ACHN (cell line): ENCODE results near the gene NAALAD2.
"Not testable (repeated sequence)": the region's sequence is repeated elsewhere in the genome, so short reads cannot be mapped to it uniquely, and the experiment has no call there.

Experiments
- DNase-seq: peaks from one replicate; pipeline ENCODE4 v3.0.0-alpha.2; 2015
- in situ Hi-C: cut with HindIII; loops from 2 replicates; pipeline ENCODE4 v1.10.0; 2017; ENCODE audit warnings: low sequenced_read_pairs, low pct_ligation_motif_present, low pct_unique_long_range_greater_than_20kb

The NAALAD2 gene

DNA sequence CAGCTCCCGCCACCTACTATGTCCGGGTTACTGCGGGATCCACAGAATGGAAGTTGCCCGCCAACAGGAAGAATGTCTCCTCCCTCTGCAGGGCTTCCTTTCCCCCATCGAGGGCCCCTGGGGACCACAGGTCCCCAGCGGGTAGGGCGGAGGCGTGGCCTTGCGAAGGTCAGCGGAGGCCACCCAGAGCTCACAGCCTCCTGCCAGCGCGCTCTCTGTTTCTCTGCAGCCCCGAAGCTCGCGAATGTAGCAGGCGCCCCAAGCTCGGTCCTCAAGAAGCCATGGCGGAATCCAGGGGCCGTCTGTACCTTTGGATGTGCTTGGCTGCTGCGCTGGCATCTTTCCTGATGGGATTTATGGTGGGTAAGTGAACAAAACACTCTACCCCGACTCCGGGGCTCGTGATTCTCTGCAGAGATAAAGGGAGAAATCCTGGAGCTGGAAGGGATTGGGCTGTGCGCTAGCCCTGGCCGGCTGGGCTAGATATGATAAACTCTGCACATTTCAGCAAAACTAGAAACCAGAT, at the start of gene NAALAD2:
Gene NAALAD2 (plus strand): TSS at position 186 of the 526 bp plus-strand sequence. CDS start 96 bp downstream, at position 282.
- DNase-seq, result peak; percentile 3
- in situ Hi-C loops, result no loop called here

DNA sequence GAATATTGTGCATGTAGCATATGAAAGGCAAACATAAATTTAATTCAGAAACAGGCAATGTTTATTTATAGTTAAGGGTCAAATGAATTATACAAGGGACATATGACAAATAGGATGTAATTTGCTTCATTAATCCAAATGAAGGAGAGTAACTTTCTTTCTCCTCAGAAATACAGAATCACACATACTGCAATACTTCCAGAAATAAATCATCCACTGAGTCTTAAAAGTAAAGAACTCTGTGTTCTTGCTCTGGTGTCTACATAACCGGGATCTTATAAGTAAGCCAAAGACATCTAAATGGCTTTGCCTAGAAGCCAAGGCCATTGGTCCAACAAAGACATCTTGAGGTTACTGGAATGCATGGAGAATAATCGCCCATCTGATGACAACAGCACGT, 48.8 kb upstream of the NAALAD2 start, which contains the start of gene UBTFL1:
Gene UBTFL1 (plus strand): TSS at position 301 of the 400 bp plus-strand sequence. CDS start 0 bp downstream, at position 301.
- in situ Hi-C loops, DNase-seq: not testable (repeated sequence)

DNA sequence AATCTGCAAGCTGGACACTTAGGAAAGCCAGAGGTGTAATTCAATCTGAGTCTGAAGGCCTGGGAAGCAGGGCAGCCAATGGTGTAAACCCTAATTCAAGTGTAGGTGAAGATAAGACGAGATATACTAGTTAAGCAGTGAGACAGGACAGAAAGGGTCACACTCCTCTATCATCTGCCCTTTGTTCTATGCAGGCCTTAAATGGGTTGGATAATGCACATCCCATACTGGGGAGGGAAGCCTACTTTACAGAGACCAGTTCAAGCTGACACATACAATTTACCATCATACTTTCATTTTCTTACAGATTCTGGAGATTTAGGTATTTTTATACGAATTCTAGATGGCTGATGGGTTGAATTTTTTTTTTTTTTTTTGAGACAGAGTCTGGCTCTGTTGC, 45.7 kb upstream of the NAALAD2 start:
- in situ Hi-C loops, DNase-seq: not testable (repeated sequence)

DNA sequence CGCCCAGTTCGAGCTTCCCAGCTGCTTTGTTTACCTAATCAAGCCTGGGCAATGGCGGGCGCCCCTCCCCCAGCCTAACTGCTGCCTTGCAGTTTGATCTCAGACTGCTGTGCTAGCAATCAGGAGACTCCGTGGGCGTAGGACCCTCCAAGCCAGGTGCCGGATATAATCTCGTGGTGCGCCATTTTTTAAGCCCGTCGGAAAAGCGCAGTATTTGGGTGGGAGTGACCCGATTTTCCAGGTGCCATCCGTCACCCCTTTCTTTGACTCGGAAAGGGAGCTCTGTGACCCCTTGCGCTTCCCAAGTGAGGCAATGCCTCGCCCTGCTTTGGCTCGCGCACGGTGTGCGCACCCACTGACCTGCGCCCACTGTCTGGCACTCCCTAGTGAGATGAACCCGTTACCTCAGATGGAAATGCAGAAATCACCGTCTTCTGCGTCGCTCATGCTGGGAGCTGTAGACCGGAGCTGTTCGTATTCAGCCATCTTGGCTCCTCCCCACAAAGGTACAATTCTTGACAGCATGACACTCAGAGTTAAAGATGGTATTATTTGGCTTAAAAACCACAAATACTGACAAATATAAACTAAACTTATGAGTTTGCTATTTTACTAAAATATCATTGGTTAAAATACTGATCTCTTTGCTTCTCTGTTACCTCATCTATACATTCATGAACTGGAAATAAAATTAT, 39.1 kb upstream of the NAALAD2 start:
- DNase-seq, in situ Hi-C loops: not testable (repeated sequence)

DNA sequence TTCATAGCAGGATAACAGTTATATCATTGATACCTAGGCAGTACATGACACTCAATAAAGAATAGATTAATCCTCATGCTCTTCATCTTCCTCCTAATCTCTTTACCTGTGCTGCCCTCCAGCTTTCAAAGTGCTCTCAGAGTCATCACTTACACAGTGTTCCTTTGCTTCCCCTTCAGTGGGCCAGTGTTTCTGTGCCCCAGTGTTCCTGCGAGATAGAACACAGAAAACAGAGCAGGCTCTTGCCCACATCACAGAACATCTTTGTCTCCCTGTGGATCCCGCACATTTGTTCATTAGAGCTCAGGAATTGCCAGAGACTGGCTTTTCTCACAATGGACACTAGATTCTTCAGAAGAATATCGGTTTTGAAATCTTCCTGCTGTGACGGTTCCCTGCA, 36.2 kb upstream of the NAALAD2 start:
- DNase-seq, in situ Hi-C loops: not testable (repeated sequence)

DNA sequence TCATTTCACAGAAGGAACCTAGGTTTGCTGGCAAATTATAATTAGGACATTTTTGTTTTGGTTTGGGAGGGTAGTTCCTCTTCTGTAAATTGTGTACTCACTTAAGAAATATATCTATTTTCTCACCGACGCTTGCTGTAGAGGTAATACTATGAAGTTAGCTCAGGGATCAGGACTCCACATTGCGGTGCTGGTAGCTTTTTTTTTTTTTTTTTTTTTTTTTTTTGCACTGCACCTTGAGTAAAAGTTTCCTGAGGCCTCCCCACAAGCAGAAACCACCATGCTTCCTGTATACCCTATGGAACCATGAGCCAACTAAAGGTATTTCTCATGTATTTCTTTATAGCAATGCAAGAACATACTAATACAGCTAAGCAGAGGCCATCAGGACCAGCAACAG, 34.0 kb upstream of the NAALAD2 start:
- DNase-seq, result no peak
- in situ Hi-C loops, result no loop called here

DNA sequence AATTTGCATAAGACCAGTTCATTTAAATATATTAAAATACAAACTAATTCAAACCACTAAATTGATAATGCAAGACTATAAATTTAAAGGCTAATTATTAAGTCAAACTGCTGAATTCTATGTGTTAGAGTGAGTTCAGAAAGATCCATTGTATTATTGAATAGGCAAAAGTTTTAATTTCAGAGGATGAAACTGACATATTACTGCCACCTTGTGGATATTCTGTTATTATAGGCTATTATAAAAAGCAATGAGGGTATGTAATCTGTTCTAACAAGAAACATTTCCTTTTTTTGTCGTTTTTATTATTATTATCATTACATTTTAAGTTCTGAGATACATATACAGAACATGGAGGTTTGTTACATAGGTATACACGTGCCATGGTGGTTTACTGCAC, 20.9 kb upstream of the NAALAD2 start:
- DNase-seq, result peak; percentile 11
- in situ Hi-C loops, result no loop called here

DNA sequence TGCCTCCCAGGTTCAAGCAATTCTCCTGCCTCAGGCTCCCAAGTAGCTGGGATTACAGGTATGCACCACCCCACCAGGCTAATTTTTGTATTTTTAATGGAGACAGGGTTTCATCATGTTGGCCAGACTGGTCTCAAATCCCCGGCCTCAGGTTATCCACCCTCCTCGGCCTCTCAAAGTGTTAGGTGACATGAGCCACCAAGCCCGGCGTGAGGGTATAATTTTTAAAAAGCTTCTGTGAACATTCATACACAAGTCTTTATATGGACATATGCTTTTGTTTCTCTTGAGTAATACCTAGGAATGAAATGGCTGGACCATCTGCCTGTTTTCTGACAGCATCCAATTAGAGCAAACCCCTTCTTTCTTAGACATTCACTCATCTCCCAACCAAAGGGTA, 14.3 kb upstream of the NAALAD2 start:
- no peak for DNase-seq
- in situ Hi-C loops, result no loop called here

DNA sequence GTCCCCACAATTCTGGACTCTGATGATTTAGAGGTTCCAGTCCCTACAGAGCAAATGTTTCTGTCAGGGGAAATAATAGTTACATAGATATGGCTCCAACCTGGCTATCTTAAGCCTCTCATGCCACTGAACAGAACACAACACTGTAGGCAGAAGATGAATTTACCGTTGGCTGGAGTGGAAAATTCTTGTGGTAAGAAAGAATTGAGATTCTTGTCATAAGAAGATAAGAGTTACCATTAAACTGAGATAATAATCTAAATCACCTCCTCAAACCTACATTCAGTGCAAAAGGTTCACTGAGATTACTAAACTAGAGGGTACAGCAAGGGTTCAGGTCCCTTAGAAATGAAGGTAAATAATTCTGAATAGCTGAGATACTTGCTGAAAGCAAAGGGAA, 10.1 kb upstream of the NAALAD2 start:
- in situ Hi-C loops, result no loop called here
- DNase-seq, result no peak

DNA sequence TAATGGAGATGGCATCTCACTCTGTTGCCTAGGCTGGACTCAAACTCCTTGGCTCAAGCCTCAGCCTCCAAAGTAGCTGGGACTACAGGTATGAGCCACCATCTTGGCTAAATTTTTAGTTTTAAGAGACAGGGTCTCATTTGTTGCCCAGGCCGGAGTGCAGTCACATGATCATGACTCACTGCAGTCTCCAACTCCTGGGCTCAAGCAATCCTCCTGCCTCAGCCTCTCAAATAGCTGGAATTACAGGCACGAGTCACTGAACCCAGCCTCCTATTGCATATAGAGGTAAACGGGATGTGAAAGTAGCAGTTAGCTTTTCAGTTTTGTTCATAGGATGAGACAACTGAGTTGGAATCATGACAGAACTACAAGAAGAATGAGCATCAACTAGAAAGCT, 9.5 kb upstream of the NAALAD2 start:
- DNase-seq, result no peak
- in situ Hi-C loops, result no loop called here

DNA sequence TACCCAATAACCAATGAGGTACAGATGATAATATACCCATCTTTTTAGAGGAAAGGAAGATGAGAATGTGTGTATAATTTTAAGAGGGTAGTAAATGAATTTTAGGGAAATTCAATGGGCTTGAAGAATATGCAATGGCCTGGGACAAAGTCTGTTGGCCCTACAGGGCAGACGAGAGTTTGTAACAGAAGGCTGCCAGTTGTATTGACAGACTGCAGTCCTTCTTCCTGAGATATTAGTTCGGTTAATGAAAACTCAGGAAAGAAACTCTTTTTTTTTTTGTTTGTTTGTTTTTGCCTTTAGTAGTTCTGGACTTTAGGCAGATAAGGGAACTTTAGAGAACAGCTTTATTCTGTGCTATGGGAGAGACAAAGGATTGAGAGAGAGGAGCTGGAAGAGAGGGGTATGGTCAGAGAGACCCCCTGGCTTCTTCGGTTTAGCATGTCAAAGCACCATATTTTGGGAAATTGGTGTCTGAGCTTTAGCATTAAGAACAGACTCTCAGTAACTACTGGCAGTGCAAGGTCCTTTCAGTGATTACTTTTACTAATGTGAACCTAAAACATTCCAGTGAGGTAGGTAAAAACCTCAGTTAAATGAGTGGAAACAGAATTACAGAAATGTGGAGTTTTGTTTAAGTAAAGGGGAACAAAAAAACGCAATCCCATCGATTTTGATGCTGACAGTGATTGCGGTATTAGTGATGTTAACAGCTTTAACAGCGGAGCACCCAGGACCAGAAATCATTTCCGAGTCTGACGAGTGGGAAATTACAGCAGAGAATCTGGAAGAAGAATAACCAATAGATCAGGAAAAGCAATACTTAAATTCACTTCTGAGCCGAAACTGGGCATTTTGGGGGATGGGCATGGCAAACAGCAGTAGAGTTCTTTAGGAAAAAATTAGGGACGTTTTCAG, 644 bp upstream of the NAALAD2 start:
- DNase-seq, result no peak
- in situ Hi-C loops, result no loop called here

DNA sequence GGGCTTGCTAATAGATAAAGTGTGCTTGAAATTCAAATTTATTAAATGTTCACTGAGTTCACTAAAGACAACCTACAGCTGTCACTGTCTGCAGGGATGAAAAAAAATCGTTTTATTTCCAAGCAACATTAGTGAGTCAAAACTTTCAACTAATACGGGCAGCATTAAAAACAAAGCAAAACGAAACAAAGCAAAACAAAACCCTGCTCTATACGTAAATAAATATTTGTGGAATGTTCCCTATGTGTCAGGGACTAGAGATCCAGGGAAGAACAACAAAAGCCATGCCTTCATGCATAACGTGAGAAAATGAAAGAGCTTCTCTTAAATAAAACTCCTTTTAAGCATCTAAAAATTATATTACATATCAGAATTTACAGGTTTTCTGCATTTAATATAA, 553 bp downstream of the NAALAD2 start:
- in situ Hi-C loops, result no loop called here
- no peak for DNase-seq

DNA sequence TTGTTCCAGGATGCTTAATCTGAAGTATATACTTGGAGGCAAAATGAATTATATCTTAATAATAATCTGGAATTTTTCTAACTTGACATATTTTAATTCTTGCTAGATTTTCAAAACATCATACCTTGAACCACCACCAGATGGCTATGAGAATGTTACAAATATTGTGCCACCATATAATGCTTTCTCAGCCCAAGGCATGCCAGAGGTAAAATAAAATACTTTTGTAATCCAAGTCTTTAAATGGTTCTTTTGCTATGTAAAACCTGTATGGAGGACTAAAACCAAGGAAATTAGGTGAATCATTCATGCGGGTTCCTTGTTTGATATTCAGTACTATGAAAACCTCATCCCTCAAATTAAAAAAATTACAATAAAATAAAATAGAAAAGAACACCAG, 14.4 kb downstream of the NAALAD2 start:
- no peak for DNase-seq
- in situ Hi-C loops, result no loop called here

DNA sequence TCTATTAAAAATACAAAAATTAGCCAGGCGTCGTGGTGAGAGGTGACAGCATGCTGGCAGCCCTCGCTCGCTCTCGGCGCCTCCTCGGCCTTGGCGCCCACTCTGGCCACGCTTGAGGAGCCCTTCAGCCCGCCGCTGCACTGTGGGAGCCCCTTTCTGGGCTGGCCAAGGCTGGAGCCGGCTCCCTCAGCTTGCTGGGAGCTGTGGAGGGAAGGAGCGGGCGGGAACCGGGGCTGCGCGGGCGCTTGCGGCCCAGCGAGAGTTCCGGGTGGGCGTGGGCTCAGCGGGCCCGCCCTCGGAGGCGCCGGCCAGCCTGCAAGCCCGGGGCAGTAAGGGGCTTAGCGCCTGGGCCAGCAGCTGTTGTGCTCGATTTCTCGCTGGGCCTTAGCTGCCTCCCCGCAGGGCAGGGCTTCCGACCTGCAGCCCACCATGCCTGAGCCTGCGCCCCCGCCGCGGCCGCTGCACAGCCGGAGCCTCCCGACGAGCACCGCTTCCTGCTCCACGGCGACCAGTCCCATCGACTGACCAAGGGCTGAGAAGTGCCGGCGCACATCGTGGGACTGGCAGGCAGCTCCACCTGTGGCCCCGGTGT, 32.6 kb downstream of the NAALAD2 start:
- in situ Hi-C loops, DNase-seq: not testable (repeated sequence)

DNA sequence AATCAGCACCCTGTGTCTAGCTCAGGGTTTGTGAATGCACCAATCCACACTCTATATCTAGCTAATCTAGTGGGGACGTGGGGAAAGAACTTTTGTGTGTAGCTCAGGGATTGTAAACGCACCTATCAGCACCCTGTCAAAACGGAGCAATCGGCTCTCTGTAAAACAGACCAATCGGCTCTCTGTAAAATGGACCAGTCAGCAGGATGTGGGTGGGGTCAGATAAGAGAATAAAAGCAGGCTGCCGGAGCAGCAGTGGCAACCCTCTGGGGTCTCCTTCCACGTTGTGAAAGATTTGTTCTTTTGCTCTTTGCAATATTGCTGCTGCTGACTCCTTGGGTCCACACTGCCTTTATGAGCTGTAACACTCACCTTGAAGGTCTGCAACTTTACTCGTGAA, 33.2 kb downstream of the NAALAD2 start:
- DNase-seq, in situ Hi-C loops: not testable (repeated sequence)

DNA sequence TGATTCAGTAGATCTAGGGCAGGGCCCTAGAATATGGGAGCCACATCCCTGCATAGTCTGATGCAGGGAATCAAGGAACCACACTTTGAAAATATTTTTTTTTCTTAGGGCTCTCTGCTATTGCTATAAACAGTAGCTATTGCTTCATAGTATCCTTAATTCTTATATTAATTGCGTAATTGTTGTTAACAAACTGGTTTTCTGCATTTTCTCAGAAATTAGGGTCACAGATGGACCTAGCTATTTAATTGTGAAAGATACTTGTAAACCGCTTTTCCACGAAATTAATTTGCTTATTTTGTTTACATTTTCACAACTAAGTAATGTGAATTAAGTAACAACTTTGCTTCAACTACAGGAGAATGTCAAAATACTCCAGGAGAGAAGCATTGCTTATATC, 34.1 kb downstream of the NAALAD2 start:
- DNase-seq, result no peak
- in situ Hi-C loops, result no loop called here

DNA sequence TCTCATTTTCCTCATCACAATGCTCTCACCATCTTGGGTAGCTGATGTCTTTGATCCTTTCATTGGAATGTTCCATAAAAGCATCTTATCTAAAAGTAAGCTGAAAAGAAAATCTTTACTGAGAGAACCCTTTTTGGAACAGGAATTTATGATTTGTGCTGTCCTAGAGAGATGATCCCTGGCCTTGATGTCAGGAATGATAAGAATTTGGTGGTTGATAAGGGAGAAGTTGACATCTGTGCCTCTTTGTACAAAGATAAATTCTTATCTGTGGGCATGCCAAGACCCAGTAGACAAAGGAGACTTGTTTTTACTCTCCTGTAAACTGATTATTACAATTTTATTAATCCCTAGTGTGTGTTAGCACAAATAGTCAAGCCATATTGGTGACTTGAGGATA, 36.9 kb downstream of the NAALAD2 start:
- no peak for DNase-seq
- in situ Hi-C loops, result no loop called here

DNA sequence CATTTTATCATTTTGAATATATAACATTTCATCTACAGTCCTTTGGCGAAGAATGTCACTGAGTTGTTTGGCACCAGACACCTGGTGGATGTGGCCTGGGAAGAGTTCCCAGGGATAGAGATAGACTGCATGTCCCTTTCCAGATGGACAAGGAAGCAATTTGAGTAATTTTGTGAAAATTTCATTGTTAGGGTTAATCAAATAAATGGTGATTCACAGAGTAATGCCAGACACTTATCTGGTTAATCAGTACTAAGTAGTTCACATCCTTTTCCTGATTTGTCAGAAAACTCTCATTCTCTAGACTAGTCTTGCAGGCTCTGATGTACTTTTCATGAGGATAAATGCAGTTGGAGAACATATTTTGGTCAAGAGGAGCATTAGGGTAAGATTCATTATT, 41.6 kb downstream of the NAALAD2 start:
- in situ Hi-C loops, result no loop called here
- no peak for DNase-seq

DNA sequence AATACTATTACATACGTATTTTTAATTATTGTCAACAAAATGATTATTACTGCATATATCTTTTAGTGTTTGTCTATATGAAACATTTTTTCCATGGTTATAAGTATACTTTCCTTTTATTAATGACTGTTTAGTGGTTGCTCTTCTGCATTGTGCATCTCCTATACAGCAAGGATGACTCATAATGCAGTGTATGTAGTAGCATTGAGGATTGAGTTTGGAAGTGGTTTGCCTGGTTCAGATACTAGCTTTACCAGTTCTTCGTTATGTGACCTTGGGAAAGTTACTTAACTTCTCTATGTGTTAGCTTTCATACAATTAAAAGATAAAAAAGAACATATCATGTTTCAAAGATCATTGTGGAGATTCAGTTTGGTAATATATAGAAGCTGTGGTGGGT, 44.3 kb downstream of the NAALAD2 start:
- in situ Hi-C loops, result no loop called here

More for the DNA sequence above, 44.3 kb downstream of the NAALAD2 start:
- DNase-seq, result no peak
